ENCODE results near the gene TJP3.

DNA sequence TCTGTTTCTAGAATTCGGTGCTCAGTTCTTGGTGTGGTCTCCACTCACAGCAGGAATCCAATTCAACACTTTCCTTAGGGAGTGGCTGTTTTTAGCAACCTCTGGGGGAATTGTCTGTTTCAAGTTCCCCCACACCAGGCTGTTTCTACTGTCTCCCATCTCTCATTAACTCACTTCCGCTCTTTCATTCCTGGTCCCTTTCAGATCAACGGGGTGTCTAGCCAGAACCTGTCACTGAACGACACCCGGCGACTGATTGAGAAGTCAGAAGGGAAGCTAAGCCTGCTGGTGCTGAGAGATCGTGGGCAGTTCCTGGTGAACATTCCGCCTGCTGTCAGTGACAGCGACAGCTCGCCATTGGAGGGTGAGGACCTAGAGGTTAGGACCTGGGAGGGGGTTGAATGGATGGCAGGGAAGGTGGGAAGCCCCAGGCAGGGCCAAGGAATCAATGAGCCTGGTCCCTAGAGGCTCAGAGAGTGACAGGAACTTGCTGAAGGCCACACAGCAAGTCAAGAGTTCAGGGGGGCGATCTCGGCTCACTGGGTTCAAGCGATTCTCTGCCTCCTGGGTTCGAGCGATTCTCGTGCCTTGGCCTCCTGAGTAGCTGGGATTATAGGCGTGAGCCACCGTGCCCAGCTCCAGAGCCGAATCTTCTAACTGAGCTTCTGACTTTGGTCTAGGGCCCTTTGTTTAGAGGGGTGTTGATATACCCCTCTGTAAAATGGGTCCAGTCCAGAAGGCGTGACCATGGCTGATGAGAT, 25.5 kb downstream of the TJP3 start:
- TF ChIP-seq, protein P1, sequence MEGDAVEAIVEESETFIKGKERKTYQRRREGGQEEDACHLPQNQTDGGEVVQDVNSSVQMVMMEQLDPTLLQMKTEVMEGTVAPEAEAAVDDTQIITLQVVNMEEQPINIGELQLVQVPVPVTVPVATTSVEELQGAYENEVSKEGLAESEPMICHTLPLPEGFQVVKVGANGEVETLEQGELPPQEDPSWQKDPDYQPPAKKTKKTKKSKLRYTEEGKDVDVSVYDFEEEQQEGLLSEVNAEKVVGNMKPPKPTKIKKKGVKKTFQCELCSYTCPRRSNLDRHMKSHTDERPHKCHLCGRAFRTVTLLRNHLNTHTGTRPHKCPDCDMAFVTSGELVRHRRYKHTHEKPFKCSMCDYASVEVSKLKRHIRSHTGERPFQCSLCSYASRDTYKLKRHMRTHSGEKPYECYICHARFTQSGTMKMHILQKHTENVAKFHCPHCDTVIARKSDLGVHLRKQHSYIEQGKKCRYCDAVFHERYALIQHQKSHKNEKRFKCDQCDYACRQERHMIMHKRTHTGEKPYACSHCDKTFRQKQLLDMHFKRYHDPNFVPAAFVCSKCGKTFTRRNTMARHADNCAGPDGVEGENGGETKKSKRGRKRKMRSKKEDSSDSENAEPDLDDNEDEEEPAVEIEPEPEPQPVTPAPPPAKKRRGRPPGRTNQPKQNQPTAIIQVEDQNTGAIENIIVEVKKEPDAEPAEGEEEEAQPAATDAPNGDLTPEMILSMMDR (IDR thresholded peaks at IDR 0.05; ENCODE audit: insufficient read depth, low read depth, low read length): no peak
- TF ChIP-seq EZH2 (IDR thresholded peaks at IDR 0.05; ENCODE audit: insufficient read depth, low read length): no peak

Data from astrocyte (in vitro differentiated cells and primary cell).